Fibroblast of mammary gland (primary cell): Measurements from ENCODE around the gene FOXP4.

Experiments
- DNase-seq: peaks from one replicate; pipeline ENCODE4 v3.0.0-alpha.2; 2010; ENCODE audit warnings: low read depth
- H3K4me3 ChIP-seq: 2 replicates; pipeline ENCODE4 v1.5.1; 2011; ENCODE audit warnings: low read depth, mild to moderate bottlenecking, low read length, moderate library complexity; ENCODE audit not compliant: control insufficient read depth
- TF ChIP-seq, protein P1 (sequence below): conservative IDR thresholded peaks from 2 replicates; pipeline ENCODE4 v1.5.1; 2011; ENCODE audit warnings: low read depth, low read length, inconsistent platforms; ENCODE audit not compliant: control insufficient read depth, insufficient read depth

FOXP4 gene

DNA sequence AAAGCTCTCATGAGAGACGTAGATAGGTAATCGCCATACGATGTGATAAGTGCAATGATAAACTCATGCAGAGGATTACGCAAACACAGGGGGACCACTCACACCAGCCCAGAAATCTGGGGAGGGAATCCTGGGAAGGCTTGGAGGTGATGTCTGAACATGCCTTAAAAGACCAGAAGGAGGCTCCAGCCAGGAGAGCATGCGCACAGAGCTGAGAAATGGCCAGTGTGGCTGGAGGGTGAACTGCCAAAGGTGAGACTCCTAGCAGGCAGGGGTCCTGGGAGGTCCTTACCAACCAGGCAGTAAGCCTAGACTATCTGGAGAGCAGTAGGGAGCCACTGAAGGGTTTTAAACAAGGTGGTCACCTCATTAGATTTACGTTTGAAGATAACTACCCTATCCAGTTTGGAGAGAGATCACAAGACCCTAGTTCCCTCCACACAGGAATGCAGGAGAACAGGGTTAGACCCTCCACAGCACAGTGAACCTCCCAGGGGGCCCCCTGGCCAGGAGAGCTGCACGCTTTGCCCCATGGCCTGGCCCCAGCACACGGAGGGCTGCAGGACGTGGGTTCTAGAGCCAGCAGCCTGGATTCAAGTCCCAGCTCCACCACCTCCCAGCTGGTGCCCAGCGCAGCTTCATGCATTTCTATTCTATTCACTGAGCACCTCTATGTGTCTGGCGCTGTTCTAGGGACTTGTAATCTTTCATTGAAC, 105.2 kb downstream of the FOXP4 start:
- H3K4me3 ChIP-seq: no peak overlapping the region
- no peak for DNase-seq
- TF ChIP-seq, protein P1, sequence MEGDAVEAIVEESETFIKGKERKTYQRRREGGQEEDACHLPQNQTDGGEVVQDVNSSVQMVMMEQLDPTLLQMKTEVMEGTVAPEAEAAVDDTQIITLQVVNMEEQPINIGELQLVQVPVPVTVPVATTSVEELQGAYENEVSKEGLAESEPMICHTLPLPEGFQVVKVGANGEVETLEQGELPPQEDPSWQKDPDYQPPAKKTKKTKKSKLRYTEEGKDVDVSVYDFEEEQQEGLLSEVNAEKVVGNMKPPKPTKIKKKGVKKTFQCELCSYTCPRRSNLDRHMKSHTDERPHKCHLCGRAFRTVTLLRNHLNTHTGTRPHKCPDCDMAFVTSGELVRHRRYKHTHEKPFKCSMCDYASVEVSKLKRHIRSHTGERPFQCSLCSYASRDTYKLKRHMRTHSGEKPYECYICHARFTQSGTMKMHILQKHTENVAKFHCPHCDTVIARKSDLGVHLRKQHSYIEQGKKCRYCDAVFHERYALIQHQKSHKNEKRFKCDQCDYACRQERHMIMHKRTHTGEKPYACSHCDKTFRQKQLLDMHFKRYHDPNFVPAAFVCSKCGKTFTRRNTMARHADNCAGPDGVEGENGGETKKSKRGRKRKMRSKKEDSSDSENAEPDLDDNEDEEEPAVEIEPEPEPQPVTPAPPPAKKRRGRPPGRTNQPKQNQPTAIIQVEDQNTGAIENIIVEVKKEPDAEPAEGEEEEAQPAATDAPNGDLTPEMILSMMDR: no peak
